Transverse colon (tissue), 4 donors: ENCODE data around the gene NACA. TPM values are rescaled to one million over a fixed set of nuclear protein-coding genes. Genes with fewer than 3 reads are reported as not detected.

Experiments used
- DNase-seq: peaks from one replicate; pipeline ENCODE4 v3.0.0-alpha.2; 2019
- H3K27ac ChIP-seq, 4 donors: fragments of 200-600 bp; sonication (generic); 2 replicates each; pipeline ENCODE4 v1.5.1; 2016 to 2018; ENCODE audit warnings: inconsistent platforms in 4 of 4
- H3K27me3 ChIP-seq: fragments of 200-600 bp; sonication (generic); 2 replicates; pipeline ENCODE4 v1.5.1; 2017; ENCODE audit warnings: inconsistent platforms
- H3K36me3 ChIP-seq, 4 donors: fragments of 200-600 bp; sonication (generic); 2 replicates each; pipeline ENCODE4 v1.5.1; 2017 to 2019; ENCODE audit warnings: inconsistent platforms in 4 of 4
- H3K4me1 ChIP-seq, 4 donors: fragments of 200-600 bp; sonication (generic); 2 replicates each; pipeline ENCODE4 v1.5.1; 2017 to 2020; ENCODE audit warnings: inconsistent platforms in 4 of 4
- H3K4me3 ChIP-seq, 4 donors: fragments of 200-600 bp; sonication (generic); 1 replicate in 1 of 4; 2 replicates in 3 of 4; pipeline versions ENCODE4 v1.5.1 to v1.6.1; 2017 to 2019; ENCODE audit warnings: inconsistent platforms in 4 of 4
- H3K9me3 ChIP-seq, 2 donors: fragments of 200-600 bp; sonication (generic); 2 replicates each; pipeline ENCODE4 v1.5.1; 2017 to 2019; ENCODE audit warnings: inconsistent platforms in 2 of 2
- EP300 ChIP-seq: sonication (generic); formaldehyde crosslinking; IDR thresholded peaks from one replicate; pipeline ENCODE4 v1.6.1; 2017; ENCODE audit warnings: antibody characterized with exemption, low read depth
- POLR2A ChIP-seq: fragments of 450-650 bp; IDR thresholded peaks from one replicate; pipeline ENCODE4 v1.6.1; 2016; ENCODE audit warnings: antibody characterized with exemption, mild to moderate bottlenecking, moderate library complexity
- POLR2AphosphoS5 ChIP-seq, 3 donors: sonication (generic); formaldehyde crosslinking; IDR thresholded peaks; one replicate each; pipeline ENCODE4 v1.6.1; 2016; ENCODE audit warnings: antibody characterized with exemption in 3 of 3
- WGBS, 2 donors: methylation state at CpG; one replicate each; pipeline ENCODE4 v1.1.5; 2018; ENCODE audit warnings: low coverage in 1 of 2; 5-methylcytosine and 5-hydroxymethylcytosine counted together
- in situ Hi-C, 4 donors: fragments of 200-750 bp; cut with MboI; loops; one replicate each; pipeline versions ENCODE4 v1.15.0 to v1.15.1; 2017; ENCODE audit warnings: low sequenced_read_pairs in 3 of 4, low pct_ligation_motif_present in 1 of 4, low pct_unique_long_range_greater_than_20kb in 1 of 4
- intact Hi-C: fragments of 100-400 bp; cut with DNase I; formaldehyde crosslinking; loops from one replicate; pipeline ENCODE4 v1.15.1; 2023; ENCODE audit warnings: low total_unique reads
- total RNA-seq, 4 donors: library from RNA; depleted of rRNA; stranded (reverse); fragments of >200 nt; gene quantifications; one replicate each; pipeline ENCODE4 v1.1.0, GENCODE V29; 2016
- TF ChIP-seq, protein P1 (sequence below), 5 experiments: fragments of 200-600 bp in 3 of 5; fragments of 450-650 bp in 2 of 5; sonication (generic) in 3 of 5; IDR thresholded peaks; 1 replicate in 2 of 5; 2 replicates in 3 of 5; pipeline ENCODE4 v1.5.1; 2016 to 2017; ENCODE audit warnings: antibody characterized with exemption in 5 of 5, inconsistent platforms in 3 of 5, mild to moderate bottlenecking in 2 of 5, moderate library complexity in 1 of 5

Gene NACA
- total RNA-seq, 4 donors from 2014 or later = 187 to 1,049 (median 756) TPM

DNA sequence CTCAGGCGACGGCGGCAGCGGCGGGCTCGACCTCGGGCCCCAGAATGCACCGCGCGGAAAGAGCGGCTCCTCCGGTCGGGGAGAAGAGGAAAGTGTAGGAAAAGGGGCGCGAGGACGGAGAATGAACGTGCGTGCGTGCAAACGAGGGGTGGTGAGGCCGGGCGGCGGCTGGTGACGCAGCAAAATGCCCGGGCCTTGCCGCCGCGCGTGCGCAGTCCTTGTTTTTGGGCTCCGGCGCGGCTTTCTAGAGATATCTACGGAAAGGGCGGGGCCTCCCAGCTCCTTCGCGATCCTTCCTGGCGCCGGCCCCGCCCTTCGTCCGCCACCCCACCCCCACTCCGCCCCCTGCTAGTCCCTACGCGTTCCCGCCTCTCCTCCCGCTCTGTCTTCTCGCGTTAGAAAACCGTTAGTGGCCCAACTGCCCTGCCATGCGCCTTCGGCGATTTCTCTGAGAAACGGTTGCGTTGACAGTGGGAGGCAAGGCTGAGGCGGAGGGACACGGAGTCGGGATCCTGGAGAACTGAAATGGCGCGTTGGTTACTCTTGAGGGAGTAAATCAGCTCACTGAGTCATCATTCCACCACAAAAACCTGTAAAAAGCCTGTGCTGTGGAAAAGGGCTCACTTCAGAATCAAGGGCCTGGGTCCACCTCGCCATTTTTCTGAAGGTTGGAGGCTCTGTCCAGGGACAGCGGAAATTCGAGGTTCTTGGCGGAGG is 36.8 kb downstream of the NACA start, which contains the start of gene PTGES3:
Gene PTGES3, minus strand, starts transcription at position 156 of the 717 bp plus-strand sequence. CDS start 285 bp downstream, outside the sequence.
- H3K4me3 ChIP-seq = peak within 1 kb of the TSS; percentile 64 to 93 (median 86)
- whole genome bisulfite sequencing, 2 donors = 0 to 3% methylated on average over 16 to 31 of the region's 64 CpGs
- DNase-seq = peak; percentile 98
- no peaks in the 10 kb centered on the region for H3K9me3 ChIP-seq
- H3K27me3 ChIP-seq = no peaks in the 10 kb centered on the region
- TF ChIP-seq POLR2AphosphoS5 (IDR thresholded peaks at IDR 0.05) (peak; percentile 95 to 99 (median 97)), POLR2A (peak; percentile 97)
- TF ChIP-seq, protein P1, sequence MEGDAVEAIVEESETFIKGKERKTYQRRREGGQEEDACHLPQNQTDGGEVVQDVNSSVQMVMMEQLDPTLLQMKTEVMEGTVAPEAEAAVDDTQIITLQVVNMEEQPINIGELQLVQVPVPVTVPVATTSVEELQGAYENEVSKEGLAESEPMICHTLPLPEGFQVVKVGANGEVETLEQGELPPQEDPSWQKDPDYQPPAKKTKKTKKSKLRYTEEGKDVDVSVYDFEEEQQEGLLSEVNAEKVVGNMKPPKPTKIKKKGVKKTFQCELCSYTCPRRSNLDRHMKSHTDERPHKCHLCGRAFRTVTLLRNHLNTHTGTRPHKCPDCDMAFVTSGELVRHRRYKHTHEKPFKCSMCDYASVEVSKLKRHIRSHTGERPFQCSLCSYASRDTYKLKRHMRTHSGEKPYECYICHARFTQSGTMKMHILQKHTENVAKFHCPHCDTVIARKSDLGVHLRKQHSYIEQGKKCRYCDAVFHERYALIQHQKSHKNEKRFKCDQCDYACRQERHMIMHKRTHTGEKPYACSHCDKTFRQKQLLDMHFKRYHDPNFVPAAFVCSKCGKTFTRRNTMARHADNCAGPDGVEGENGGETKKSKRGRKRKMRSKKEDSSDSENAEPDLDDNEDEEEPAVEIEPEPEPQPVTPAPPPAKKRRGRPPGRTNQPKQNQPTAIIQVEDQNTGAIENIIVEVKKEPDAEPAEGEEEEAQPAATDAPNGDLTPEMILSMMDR (IDR thresholded peaks at IDR 0.05) = no peak
- peak within 1 kb of the TSS; percentile 100 for H3K27ac ChIP-seq
- in situ Hi-C loops = no loop called here
- peaks cover 0 to 43% (median 28%) of the 10 kb centered on the region in 4 donors for H3K4me1 ChIP-seq
- no peaks in the 10 kb centered on the region for H3K36me3 ChIP-seq
- intact Hi-C loops = loop anchor here (2.0 kb wide), 1 partner anchor 37 kb away; the partner anchor contains the start of gene NACA

DNA sequence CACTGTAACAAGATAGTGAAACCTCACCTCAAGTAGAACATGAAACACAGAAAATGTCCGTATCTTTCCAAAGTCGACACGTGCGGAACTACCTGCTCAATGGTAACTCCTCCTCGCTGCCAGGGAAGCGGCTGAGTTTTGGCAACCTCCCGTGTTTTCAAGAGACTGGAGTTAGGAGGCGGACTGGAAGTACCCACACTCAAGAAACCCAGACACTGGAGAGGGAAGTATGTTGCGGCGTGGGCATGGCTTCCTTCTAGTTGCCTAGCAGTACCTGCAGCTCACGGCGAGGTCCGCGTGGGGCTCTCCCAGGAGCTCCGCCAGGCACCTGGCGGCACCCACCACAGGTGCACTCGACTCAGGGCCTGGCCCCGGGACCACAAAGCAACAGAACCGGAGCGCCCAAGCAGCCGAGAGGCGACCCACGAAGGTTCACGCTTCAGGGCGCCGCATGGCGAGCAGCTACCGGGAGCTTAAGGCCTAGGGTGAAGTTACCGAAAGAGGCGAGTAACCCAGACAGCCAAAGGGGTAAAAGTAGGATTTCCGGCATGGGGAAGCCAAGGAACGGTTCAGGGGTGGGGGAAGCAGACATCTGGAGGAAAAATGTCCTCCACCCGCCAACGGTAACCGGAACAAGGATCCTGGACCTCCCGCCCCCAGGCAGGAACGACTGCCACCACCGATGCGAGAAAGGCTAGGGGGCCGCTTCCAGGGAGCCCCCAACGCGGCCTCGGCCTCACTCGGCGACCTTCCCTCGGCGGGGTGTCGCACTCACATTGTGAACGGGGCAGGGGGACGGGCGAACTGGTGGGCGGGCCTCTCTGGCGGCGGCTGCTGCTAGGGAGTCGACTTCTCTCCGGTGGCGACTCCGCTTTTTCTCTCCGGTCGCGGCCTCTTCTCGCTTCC is 37.6 kb downstream of the NACA start:
- intact Hi-C loops (loop anchor here (2.0 kb wide), 1 partner anchor 37 kb away; the partner anchor contains the start of gene NACA), in situ Hi-C loops (no loop called here)
- Histone ChIP-seq H3K36me3 (no peaks in the 10 kb centered on the region), H3K4me3 (peak overlapping the region; percentile 64 to 93 (median 86)), H3K4me1 (peaks cover 0 to 51% (median 35%) of the 10 kb centered on the region in 4 donors), H3K27me3 (no peaks in the 10 kb centered on the region), H3K27ac (peak overlapping the region; percentile 100), H3K9me3 (no peaks in the 10 kb centered on the region)
- TF ChIP-seq, protein P1 (IDR thresholded peaks at IDR 0.05) = no peak
- TF ChIP-seq EP300 (no peak), POLR2AphosphoS5 (IDR thresholded peaks at IDR 0.05) (peak in 1 of 3 donors; percentile 3), POLR2A (no peak)
- DNase-seq = peak; percentile 69
- WGBS, 2 donors = 0% methylated on average over 5 to 47 of the region's 62 CpGs

DNA sequence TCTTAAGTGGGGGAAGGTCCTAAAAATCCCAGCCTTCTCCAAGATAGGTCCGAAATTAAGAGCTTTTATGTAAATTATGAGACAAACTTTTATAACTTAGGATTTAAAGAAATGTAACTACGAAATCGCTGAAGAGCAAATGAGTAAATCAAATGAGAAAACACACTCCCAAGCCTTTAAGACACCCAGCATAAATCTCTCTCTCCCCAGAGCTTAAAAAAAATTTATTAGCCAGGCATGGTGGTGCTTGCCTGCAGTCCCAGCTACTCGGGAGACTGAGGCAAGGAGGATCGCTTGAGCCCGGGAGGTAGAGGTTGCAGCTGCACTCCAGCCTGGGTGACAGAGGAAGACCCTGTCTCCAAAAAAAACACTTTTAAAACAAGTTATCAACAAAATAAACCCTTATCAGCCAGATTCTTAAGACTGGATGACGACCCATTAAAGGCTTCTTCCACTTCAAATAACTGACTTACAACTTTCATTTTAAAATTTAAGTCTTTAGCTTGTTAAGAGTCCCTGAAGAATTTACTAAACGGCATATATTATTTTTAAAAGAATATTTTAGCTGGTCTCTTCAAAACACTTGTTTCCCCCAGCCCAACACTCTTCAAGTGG is 40.2 kb downstream of the NACA start:
- no peaks in the 10 kb centered on the region for H3K9me3 ChIP-seq
- no peaks in the 10 kb centered on the region for H3K36me3 ChIP-seq
- in situ Hi-C loops = no loop called here
- H3K27ac ChIP-seq = peak overlapping the region; percentile 100
- no peaks in the 10 kb centered on the region for H3K27me3 ChIP-seq
- H3K4me3 ChIP-seq = peak overlapping the region; percentile 2 to 91 (median 48)
- TF ChIP-seq POLR2AphosphoS5 (IDR thresholded peaks at IDR 0.05) (no peak), EP300 (no peak), POLR2A (no peak)
- TF ChIP-seq, protein P1 (IDR thresholded peaks at IDR 0.05) = no peak
- no peak for DNase-seq
- peaks cover 0 to 74% (median 43%) of the 10 kb centered on the region in 4 donors for H3K4me1 ChIP-seq
- WGBS, 2 donors = 10 to 12% methylated on average over 5 to 8 of the region's 8 CpGs
- intact Hi-C loops = no loop called here
